Upper lobe of left lung (tissue), 4 donors: Measurements from ENCODE around the gene ACTL6B.

Experiments
- EP300 ChIP-seq, 4 donors: sonication (generic); formaldehyde crosslinking; IDR thresholded peaks; one replicate each; pipeline ENCODE4 v1.5.1; 2017; ENCODE audit warnings: antibody characterized with exemption in 4 of 4, control low read depth in 2 of 4
- POLR2AphosphoS5 ChIP-seq, 2 donors: sonication (generic); formaldehyde crosslinking; IDR thresholded peaks; one replicate each; pipeline ENCODE4 v1.5.1; 2017; ENCODE audit warnings: antibody characterized with exemption in 2 of 2
- TF ChIP-seq, protein P1 (sequence below), 6 experiments: fragments of 450-650 bp in 4 of 6; fragments of 200-600 bp in 2 of 6; sonication (generic) in 2 of 6; IDR thresholded peaks; one replicate each; pipeline ENCODE4 v1.5.1; 2016 to 2019; ENCODE audit warnings: antibody characterized with exemption in 6 of 6

DNA sequence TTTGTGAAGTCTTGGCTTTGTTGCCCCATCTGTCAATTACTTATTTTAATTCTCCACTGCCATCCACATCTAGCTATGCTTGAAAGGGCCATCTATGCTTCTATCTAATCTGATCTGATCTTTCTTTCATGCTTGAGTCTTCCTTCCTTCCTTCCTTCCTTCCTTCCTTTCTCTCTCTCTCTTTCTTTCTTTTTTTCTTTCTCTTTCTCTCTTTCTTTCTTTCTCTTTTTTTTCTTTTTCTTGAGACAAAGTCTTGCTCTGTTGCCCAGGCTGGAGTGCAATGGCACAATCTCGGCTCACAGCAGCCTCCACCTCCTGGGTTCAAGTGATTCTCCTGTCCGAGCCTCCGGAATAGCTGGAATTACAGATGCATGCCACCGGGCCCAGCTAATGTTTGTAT is 26.2 kb downstream of the ACTL6B start:
- TF ChIP-seq, protein P1, sequence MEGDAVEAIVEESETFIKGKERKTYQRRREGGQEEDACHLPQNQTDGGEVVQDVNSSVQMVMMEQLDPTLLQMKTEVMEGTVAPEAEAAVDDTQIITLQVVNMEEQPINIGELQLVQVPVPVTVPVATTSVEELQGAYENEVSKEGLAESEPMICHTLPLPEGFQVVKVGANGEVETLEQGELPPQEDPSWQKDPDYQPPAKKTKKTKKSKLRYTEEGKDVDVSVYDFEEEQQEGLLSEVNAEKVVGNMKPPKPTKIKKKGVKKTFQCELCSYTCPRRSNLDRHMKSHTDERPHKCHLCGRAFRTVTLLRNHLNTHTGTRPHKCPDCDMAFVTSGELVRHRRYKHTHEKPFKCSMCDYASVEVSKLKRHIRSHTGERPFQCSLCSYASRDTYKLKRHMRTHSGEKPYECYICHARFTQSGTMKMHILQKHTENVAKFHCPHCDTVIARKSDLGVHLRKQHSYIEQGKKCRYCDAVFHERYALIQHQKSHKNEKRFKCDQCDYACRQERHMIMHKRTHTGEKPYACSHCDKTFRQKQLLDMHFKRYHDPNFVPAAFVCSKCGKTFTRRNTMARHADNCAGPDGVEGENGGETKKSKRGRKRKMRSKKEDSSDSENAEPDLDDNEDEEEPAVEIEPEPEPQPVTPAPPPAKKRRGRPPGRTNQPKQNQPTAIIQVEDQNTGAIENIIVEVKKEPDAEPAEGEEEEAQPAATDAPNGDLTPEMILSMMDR (IDR thresholded peaks at IDR 0.05): no peak
- no peak for TF ChIP-seq EP300 (IDR thresholded peaks at IDR 0.05)
- TF ChIP-seq POLR2AphosphoS5 (IDR thresholded peaks at IDR 0.05): no peak
